OCI-M2 (cell line): ENCODE data around the gene SLC17A9.

Experiments
- DNase-seq: peaks from one replicate; lab custom pipeline; 2025; ENCODE audit not compliant: unreplicated experiment; lab: John Stamatoyannopoulos, UW

Gene SLC17A9

DNA sequence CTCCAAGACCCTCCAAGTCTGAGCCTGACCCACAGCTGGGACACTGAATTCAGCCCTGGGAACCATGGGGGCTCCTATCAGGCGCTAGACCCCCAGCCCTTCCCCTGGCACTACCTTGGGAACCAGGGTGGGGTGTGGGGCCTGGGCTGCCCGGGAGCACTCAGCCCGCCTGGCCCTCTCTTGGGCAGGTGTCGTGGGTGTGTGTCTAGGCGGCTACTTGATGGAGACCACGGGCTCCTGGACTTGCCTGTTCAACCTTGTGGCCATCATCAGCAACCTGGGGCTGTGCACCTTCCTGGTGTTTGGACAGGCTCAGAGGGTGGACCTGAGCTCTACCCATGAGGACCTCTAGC is 14.6 kb downstream of the SLC17A9 start:
- no peak for DNase-seq

DNA sequence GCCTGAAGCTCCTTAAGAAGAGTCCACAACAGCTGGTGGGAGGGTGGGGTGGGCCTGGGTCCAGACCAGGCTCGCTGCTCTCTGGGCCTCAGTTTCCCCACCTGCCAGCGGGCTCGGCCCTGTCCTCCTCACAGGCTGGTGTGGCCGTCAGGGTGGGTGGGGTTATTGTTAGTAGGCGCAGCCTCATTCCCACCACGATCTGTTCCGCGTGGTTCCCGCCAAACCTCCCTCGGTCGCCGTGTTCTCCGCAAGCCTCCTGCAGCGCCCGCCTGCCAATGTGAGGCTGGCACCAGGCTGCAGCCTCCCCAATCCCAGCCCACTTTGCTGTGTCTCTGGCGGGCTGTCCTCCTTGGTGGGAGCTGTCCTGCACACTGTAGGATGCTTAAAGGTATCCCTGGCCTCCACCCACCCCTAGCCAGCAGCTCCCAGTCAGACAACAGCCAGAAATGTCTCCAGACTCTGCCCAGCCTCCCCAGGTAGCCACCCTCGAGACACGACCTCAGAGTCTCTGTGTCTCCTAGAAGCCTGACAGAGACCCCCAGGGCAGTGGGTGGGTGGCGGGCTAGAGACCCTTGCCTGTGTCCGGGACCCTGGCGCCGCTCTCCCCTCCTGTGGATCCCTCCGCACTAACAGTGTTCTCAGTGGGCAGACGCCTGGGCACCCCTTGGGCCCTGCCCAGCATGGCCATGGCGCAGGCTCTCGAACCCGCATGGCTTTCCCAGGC is 15.3 kb downstream of the SLC17A9 start:
- no peak for DNase-seq

DNA sequence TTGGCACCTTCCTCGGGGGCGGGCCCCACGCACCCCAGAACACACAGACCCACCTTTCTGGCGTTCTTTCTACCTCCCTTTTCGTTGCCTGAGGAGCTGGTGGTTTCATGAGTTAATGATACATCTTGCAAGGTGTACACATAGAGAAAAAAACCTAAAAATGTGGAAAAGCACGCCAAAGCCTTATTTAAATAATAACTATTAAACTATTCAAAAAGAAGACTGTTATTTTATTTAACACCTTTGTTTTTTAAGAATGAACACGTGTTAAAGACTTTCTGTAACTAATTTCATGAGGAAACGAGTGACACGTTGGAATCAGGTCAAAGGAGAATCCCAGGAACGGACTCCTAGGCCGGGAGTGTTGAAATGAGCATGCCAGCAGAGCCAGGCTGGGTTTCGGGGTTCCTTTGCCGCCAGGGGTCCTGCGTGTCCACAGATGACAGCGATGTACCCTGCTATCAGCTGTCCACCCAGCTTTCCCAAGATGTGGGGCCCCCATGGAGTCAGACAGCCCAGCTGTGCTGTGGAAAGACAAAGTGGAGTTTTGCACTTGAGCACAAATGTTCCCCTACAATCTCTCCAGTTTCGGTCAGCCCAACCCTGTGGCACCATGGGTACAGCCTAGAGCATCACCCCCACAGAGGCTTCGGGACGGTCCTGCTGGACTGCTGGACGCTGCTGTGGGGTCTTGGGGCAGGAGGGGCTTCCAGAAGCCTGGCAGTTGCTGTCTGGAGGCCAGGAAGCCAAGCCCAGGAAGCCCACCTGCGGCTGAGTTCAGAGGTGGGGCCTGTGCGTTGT is 16.1 kb downstream of the SLC17A9 start:
- no peak for DNase-seq

DNA sequence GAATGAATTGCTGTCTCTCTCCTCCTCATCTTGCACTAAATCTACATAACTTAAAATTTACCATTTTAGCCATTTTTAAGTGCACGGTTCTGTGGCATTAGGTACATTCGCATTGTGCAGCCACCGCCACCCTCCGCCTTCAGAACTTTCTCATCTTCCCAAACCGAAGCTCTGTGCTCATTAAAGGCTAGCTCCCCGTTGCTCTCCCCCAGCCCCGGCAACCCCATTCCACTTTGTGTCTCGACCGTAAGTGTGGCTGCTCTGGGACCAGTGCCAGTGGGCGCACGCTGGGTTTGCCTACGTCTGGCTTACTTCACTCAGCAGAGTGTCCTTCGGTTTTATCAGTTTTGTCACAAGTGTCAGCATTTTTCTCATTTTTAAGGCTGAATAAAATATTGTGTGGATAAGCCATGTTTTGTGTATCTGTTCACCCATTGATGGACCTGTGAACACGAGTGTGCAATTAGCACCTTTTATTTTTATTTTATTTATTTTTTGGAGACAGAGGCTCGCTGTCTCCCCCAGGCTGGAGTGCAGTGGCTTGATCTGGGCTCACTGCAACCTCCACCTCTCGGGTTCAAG is 16.8 kb downstream of the SLC17A9 start:
- DNase-seq: no peak

- no peak for DNase-seq
Measured at GRCh38 chr20:62969939-62970306, 17.4 kb downstream of the SLC17A9 start.

DNA sequence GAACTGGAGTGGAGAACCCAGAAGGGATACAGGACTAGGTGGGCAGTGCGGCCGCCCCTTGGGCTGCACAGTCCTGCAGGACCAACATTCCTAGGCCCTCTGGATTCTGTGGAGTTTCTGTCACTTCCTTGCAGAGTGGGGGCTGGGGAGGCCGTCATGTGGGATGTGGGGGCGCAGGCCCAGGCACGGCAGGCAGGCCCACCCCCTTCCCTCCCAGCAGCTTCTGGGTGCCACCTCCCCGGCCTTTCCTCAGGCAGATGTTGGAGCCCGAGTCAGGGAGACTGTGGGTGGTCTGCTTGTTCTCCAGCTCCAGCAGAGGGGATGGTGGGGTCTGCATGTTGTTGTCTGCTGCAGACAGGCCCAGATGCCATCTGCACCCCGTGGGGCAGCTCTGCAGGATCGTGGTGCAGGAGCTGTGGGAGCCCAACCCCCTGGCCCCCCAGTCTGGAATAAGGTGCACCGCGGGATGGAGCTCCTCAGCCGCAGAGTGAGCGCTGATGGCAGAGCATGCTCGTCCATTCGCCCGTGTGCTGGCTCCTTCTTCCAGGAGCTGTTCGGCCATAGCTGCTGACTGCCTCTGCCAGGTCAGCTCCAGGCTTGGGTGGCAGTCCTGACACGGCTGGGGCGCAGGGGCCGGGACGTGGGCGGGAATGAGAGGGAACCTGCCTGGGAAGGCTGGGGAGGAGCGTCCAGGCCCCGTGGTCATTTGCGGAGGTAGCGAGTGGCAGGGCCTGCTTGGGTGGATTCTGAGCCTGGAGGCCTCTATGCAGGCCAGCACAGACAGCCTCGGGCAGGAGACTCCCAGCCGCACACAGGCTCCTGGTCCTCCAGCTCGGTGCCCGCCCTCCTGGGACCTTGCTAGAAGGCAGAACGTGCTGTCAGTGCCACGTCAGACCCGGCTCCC is 18.1 kb downstream of the SLC17A9 start:
- no peak for DNase-seq

DNA sequence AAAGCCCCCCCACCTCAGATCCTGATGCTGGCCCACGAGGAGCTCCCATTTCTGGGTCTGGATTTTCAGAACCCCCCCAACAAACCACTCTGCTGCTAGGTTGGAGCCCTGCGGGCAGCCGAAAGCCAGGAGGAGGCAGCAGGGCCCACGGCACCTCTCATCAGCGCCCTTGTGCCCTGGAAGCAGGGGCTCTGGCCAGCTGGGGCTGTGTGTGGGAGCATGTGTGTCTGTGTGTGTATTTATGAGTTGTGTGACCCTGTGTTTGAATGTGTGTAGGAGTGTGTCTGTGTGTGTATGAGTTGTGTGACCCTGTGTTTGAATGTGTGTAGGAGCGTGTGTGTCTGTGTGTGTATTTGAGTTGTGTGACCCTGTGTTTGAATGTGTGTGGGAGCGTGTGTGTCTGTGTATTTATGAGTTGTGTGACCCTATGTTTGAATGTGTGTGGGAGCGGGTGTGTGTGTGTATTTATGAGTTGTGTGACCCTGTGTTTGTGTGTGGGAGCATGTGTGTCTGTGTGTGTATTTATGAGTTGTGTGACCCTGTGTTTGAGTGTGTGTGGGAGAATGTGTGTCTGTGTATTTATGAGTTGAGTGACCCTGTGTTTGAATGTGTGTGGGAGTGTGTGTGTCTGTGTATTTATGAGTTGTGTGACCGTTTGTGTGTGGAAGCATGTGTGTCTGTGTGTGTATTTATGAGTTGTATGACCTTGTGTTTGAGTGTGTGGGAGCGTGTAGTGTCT is 18.9 kb downstream of the SLC17A9 start:
- no peak for DNase-seq

GRCh38 chr20:62971950-62972844 is 19.7 kb downstream of the SLC17A9 start:
- peak; percentile 29 for DNase-seq

DNA sequence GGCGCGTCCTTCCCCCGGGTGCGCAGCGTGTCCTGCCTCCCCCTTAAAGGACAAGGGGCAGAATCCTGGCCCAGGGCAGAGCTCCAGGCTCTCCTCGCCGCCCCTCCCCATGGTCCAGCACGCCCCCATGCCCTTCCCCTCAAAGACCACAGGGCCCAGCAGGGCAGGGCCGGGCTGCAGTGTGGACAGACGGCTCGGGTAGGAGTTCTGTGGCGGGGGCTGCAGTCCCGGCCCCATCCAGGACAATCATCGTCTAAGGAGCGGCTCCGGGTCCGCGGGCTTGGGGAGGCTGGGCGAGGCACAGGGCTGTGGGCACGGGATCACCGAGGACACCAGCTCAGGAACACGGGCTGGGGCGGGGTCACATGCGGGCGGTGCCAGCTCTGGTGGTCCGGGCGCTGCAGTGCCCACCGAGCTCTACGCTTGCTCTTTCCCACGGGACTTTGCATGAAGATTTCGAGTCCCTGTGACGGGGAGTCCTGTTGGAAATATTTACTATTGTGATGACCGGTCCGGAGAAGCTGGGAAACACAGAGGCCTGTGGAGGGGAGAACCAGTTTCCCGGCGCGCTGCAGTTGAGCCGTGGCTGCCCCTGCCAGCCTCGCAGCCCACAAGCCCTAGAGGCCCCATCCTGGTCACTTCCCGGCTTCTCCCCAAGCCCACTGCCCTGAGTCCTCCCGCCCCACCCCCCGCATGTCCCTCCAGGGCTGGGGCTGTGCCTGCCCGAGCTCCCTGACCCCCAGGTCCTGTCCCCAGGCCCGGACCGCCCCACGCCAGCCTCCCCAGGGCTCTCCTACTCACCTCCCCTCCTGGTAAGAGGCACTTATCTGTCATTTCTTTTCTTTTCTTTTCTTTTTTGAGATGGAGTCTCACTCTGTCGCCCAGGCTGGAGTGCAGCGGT is 20.6 kb downstream of the SLC17A9 start:
- DNase-seq: no peak

GRCh38 chr20:62975251-62975760 is 22.8 kb downstream of the SLC17A9 start:
- DNase-seq: no peak

GRCh38 chr20:62975812-62976508 is 23.5 kb downstream of the SLC17A9 start:
- no peak for DNase-seq

DNA sequence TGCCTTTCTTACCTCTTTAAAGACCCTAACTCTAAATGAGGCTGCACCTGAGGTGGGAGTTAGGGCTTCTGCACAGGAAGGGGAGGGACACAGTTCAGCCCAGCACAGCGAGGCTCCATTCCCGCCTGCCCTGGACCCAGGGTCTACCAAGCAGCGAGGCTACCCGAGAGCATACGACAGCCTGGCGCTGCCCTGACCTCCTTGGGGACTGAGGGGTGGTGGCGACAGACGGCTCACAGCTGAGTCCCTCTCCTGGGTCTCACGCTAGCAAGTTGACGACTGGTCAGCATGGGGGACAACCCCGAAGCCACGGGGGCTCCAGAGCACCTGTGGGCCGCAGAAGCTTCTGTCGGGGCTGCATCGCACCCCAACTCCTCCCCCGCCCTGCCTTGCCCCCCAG is 24.4 kb downstream of the SLC17A9 start:
- no peak for DNase-seq

DNA sequence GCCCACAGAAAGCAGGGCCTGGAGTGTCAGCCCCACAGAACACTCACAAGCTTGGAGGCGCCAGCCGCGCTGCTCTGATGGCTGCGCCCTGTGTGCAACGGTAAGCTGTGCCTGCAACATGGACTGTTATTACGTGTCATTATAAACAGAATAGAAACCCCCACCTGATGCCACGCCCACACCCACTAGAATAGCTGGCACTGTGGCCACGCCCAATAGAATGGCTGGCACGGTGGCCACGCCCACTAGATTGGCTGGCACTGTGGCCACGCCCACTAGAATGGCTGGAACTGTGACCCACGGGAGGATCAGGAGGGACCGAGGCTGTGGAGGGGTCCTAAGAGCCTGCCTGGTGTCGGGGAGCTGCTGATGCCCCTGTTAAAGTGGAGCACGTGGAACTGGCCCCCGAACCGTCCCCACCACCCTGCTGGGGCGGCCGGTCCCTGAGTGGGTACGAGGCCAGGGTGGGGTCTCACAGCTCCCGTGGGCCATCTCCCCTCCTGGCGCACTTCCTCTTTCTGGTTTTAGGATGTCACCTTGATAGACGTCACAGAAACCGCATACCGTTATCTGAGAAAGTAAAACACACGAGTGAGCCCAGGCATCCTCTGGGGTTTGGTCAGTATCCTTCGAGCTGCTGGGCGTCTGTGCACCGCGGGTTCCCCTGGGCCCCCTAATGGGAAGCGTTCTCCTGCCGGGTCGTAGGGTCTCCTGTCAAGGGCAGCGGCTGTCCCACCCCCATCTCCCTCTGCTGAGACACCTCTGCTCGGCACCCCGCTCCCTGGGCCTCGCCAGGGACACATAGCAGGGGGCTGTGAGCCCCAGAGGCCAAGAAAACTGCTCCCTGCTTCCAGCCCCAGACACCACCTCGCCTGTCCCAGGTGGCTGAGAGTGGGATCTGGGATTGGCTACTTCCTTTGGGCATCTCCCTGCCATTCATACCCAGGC is 25.4 kb downstream of the SLC17A9 start:
- DNase-seq: no peak

DNA sequence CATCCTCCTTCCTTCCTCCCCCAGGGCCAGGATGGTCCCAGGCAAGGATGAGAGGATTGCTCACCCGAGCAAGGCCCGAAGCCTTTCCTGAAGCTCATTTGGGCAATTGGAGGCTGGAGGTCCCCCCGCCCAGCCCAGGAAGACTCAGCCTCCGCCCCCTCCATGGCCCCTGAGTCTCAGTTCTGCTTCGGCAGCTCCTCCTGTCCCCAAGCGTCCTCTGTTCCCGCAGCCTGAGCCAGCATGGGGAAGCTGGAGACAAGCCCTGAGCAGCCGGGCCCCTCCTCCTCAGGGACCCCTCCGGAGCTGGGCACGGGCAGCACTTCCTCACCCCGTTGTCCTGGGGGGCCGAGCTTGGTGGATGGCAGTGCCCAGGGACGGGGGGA is 26.0 kb downstream of the SLC17A9 start:
- no peak for DNase-seq

- no peak for DNase-seq
Measured at GRCh38 chr20:62979310-62979709, 26.8 kb downstream of the SLC17A9 start.

DNA sequence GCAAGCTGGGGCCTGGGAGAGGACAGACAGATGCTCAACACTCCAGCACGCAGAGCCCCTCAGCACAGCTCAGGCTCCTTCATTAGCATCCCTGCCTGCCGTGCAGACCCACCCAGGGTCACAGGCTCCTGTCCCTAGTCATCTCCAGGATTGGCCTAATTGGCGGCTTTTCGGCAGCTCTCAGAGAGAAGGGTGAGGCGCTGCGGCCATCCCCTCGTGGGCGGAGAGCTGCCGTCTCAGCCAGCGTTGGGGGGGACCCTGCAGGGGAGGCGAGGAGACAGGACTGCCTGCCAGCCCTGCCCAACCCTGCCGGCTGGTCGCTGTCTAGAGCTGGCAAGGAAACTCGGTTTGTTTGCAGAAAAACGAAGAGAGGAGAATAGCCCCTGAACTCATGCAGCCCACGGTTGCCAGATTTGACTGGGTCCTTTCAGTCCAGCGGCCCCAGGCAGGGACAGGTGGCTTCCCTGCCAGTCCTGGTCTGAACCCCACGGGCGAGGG is 27.4 kb downstream of the SLC17A9 start:
- DNase-seq: no peak
